Right cardiac atrium (tissue), 5 donors: ENCODE data around the gene PDE4B. TPM values are rescaled to one million over a fixed set of nuclear protein-coding genes. Genes with fewer than 3 reads are reported as not detected.
A peak's percentile ranks its signal among the peaks of the same experiment; 100 is the strongest.

Experiments
- ATAC-seq, 2 donors: fragments of 200-7000 bp; cut with Tn5 transposase; one replicate each; pipeline versions ENCODE4 v1.8.0 to v1.9.1; 2020; ENCODE audit warnings: moderate library complexity in 2 of 2, mild to moderate bottlenecking in 1 of 2
- DNase-seq, 3 donors: peaks; one replicate each; pipeline ENCODE4 v3.0.0-alpha.2; 2020
- H3K27ac ChIP-seq: one replicate; pipeline ENCODE4 v1.5.1; 2013; ENCODE audit warnings: mild to moderate bottlenecking, low read length, control low read depth, moderate library complexity
- H3K27me3 ChIP-seq: one replicate; pipeline ENCODE4 v1.6.1; 2013; ENCODE audit not compliant: control insufficient read depth, insufficient read depth
- H3K4me1 ChIP-seq: one replicate; pipeline ENCODE4 v1.6.1; 2013; ENCODE audit warnings: low read length; ENCODE audit not compliant: control insufficient read depth, insufficient read depth
- H3K4me3 ChIP-seq: one replicate; pipeline ENCODE4 v1.5.1; 2013; ENCODE audit warnings: low read length, control low read depth
- H3K9me3 ChIP-seq: one replicate; pipeline ENCODE4 v1.6.1; 2013; ENCODE audit warnings: low read length; ENCODE audit not compliant: control insufficient read depth
- WGBS: extraction: QIAGEN DNeasy Blood & Tissue Kit; methylation state at CpG from one replicate; pipeline ENCODE4 v1.1.7; 2013; 5-methylcytosine and 5-hydroxymethylcytosine counted together
- intact Hi-C, 4 donors: fragments of 100-400 bp; cut with DNase I; formaldehyde crosslinking; loops; one replicate each; pipeline versions ENCODE4 v1.11.0 to v1.14.0; 2022 to 2023
- polyA plus RNA-seq: library from polyadenylated mRNA; stranded (reverse); fragments of 200-250 nt; gene quantifications from one replicate; pipeline ENCODE4 v1.2.3, GENCODE V29; 2013
- total RNA-seq, 4 donors: library from RNA; stranded (reverse); fragmentation: NEBNext Ultra II Directional; extraction: Animal tissue kit (Norgen Biotek cat#: 25700); gene quantifications; one replicate each; pipeline ENCODE4 v1.2.1, GENCODE V29; 2021
- donor health status: healthy with polysubstance abuse.
- donor health status: DM: no; HTN: yes; CAD: no.
- donor health status: DM: no; HTN: no; CAD: no.
- donor health status: DM: no; HTN: yes; CAD: no; lungs with severe emphysema.
- donor health status: DM: yes; HTN: yes; CAD: no.

The PDE4B gene
- total and polyA plus RNA-seq, 5 donors, result 8.2 to 37.5 (median 26.0) TPM

- Histone ChIP-seq H3K27me3 (no peaks in the 10 kb centered on the region), H3K4me3 (no peak overlapping the region), H3K27ac (no peak overlapping the region), H3K9me3 (no peaks in the 10 kb centered on the region), H3K4me1 (no peaks in the 10 kb centered on the region)
- 39% methylated on average over 3 of the region's 3 CpGs for WGBS
- no peak for ATAC-seq
- DNase-seq, result no peak
- intact Hi-C loops, result no loop called here
Observed at GRCh38 chr1:66183400-66183799, 390.7 kb downstream of the PDE4B start.

GRCh38 chr1:66197120-66197519 lies 404.4 kb downstream of the PDE4B start:
- H3K4me3 ChIP-seq, result no peak overlapping the region
- no peaks in the 10 kb centered on the region for H3K4me1 ChIP-seq
- intact Hi-C loops, result no loop called here
- H3K9me3 ChIP-seq, result no peaks in the 10 kb centered on the region
- H3K27me3 ChIP-seq, result no peaks in the 10 kb centered on the region
- 78% methylated on average over 4 of the region's 4 CpGs for WGBS
- DNase-seq (no peak), ATAC-seq (no peak)
- no peak overlapping the region for H3K27ac ChIP-seq

GRCh38 chr1:66197785-66198184 lies 405.1 kb downstream of the PDE4B start:
- 72% methylated on average over 1 of the region's 1 CpG for WGBS
- Histone ChIP-seq H3K27ac (no peak overlapping the region), H3K9me3 (no peaks in the 10 kb centered on the region), H3K4me1 (no peaks in the 10 kb centered on the region), H3K27me3 (no peaks in the 10 kb centered on the region), H3K4me3 (no peak overlapping the region)
- intact Hi-C loops, result no loop called here
- ATAC-seq (no peak), DNase-seq (no peak)

- peak in 1 of 2 donors; percentile 24 for ATAC-seq
- H3K9me3 ChIP-seq, result no peaks in the 10 kb centered on the region
- H3K4me3 ChIP-seq, result no peak overlapping the region
- DNase-seq, result no peak
- no peaks in the 10 kb centered on the region for H3K27me3 ChIP-seq
- H3K27ac ChIP-seq, result no peak overlapping the region
- intact Hi-C loops, result no loop called here
- 53% methylated on average over 2 of the region's 2 CpGs for WGBS
- no peaks in the 10 kb centered on the region for H3K4me1 ChIP-seq
Observed at GRCh38 chr1:66206563-66207144, 414.0 kb downstream of the PDE4B start.

GRCh38 chr1:66207484-66207883 lies 414.8 kb downstream of the PDE4B start:
- intact Hi-C loops, result no loop called here
- no peak for DNase-seq
- Histone ChIP-seq H3K4me3 (no peak overlapping the region), H3K27me3 (no peaks in the 10 kb centered on the region), H3K9me3 (no peaks in the 10 kb centered on the region), H3K27ac (no peak overlapping the region), H3K4me1 (no peaks in the 10 kb centered on the region)
- peak; percentile 84 for ATAC-seq
- WGBS, result 21% methylated on average over 3 of the region's 3 CpGs

- intact Hi-C loops, result no loop called here
- H3K4me3 ChIP-seq, result no peak overlapping the region
- no peaks in the 10 kb centered on the region for H3K9me3 ChIP-seq
- DNase-seq (no peak), ATAC-seq (no peak)
- no peaks in the 10 kb centered on the region for H3K4me1 ChIP-seq
- H3K27me3 ChIP-seq, result no peaks in the 10 kb centered on the region
- H3K27ac ChIP-seq, result no peak overlapping the region
Observed at GRCh38 chr1:66208632-66209031, 415.9 kb downstream of the PDE4B start.

- no peaks in the 10 kb centered on the region for H3K27me3 ChIP-seq
- intact Hi-C loops, result no loop called here
- DNase-seq (no peak), ATAC-seq (no peak)
- no peak overlapping the region for H3K4me3 ChIP-seq
- no peaks in the 10 kb centered on the region for H3K9me3 ChIP-seq
- WGBS, result 88% methylated on average over 4 of the region's 4 CpGs
- no peaks in the 10 kb centered on the region for H3K4me1 ChIP-seq
- H3K27ac ChIP-seq, result no peak overlapping the region
Observed at GRCh38 chr1:66210635-66211244, 418.0 kb downstream of the PDE4B start.

- no peaks in the 10 kb centered on the region for H3K4me1 ChIP-seq
- no peak overlapping the region for H3K27ac ChIP-seq
- intact Hi-C loops, result no loop called here
- ATAC-seq, result no peak
- WGBS, result 80% methylated on average over 5 of the region's 5 CpGs
- no peaks in the 10 kb centered on the region for H3K9me3 ChIP-seq
- no peaks in the 10 kb centered on the region for H3K27me3 ChIP-seq
- no peak overlapping the region for H3K4me3 ChIP-seq
- DNase-seq, result no peak
Observed at GRCh38 chr1:66211521-66211920, 418.8 kb downstream of the PDE4B start.

- H3K9me3 ChIP-seq, result no peaks in the 10 kb centered on the region
- no peak for DNase-seq
- H3K4me3 ChIP-seq, result no peak overlapping the region
- no peaks in the 10 kb centered on the region for H3K27me3 ChIP-seq
- 53% methylated on average over 2 of the region's 2 CpGs for WGBS
- intact Hi-C loops, result no loop called here
- no peak for ATAC-seq
- H3K27ac ChIP-seq, result no peak overlapping the region
- no peaks in the 10 kb centered on the region for H3K4me1 ChIP-seq
Observed at GRCh38 chr1:66213491-66213890, 420.8 kb downstream of the PDE4B start.

- intact Hi-C loops, result no loop called here
- Histone ChIP-seq H3K27ac (no peak overlapping the region), H3K4me3 (no peak overlapping the region), H3K27me3 (no peaks in the 10 kb centered on the region), H3K4me1 (no peaks in the 10 kb centered on the region), H3K9me3 (no peaks in the 10 kb centered on the region)
- ATAC-seq (no peak), DNase-seq (no peak)
Observed at GRCh38 chr1:66214901-66215300, 422.2 kb downstream of the PDE4B start.

- Histone ChIP-seq H3K27me3 (no peaks in the 10 kb centered on the region), H3K4me1 (no peaks in the 10 kb centered on the region), H3K4me3 (no peak overlapping the region), H3K9me3 (no peaks in the 10 kb centered on the region), H3K27ac (no peak overlapping the region)
- 98% methylated on average over 1 of the region's 1 CpG for WGBS
- intact Hi-C loops, result no loop called here
- ATAC-seq (no peak), DNase-seq (no peak)
Observed at GRCh38 chr1:66217021-66217420, 424.3 kb downstream of the PDE4B start.

- no peak overlapping the region for H3K4me3 ChIP-seq
- no peaks in the 10 kb centered on the region for H3K9me3 ChIP-seq
- ATAC-seq (no peak), DNase-seq (no peak)
- H3K4me1 ChIP-seq, result no peaks in the 10 kb centered on the region
- no peaks in the 10 kb centered on the region for H3K27me3 ChIP-seq
- intact Hi-C loops, result no loop called here
- no peak overlapping the region for H3K27ac ChIP-seq
- 95% methylated on average over 2 of the region's 2 CpGs for WGBS
Observed at GRCh38 chr1:66217561-66217960, 424.9 kb downstream of the PDE4B start.
